ENCODE results near the gene CSF2RB.

CSF2RB gene

GRCh38 chr22:36913427-36914389 lies at the start of gene CSF2RB:
TSS of gene CSF2RB (plus strand) at chr22:36913628. CDS start at chr22:36922208, 8,580 bp downstream.
- no peak within 1 kb of the TSS for H3K4me3 ChIP-seq (ENCODE audit: low read depth, low read length)

DNA sequence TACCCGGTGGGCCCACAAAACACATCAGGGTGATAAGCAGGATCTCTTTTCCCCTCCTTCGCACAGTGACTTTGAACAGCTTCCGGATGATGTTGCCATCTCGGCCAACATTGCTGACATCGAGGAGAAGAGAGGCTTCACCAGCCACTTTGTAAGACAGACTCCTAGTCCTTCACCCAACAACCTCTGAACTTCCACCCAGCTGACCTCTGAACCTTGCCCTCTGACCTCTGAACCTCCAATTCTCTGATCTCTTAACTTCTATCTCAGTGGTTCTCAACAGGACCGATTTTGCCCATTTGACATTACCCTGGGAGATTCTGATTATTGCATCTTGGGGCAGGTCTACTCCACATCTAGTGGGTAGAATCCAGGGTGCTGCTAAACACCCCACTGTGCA lies 49.4 kb upstream of the CSF2RB start:
- Histone ChIP-seq H3K27ac (ENCODE audit: low read depth, low read length) (no peak overlapping the region), H2AFZ (ENCODE audit: low read length, unreplicated experiment) (no peak overlapping the region), H3K4me1 (ENCODE audit: control insufficient read depth, insufficient read depth, low read length, unreplicated experiment) (no peaks in the 10 kb centered on the region), H3K79me2 (ENCODE audit: control insufficient read depth, insufficient read depth, low read length, unreplicated experiment) (no peaks in the 10 kb centered on the region), H3K36me3 (ENCODE audit: insufficient read depth, low read length) (no peaks in the 10 kb centered on the region), H3K4me3 (ENCODE audit: low read depth, low read length) (no peak overlapping the region), H3K27me3 (ENCODE audit: insufficient read depth, low read length) (no peaks in the 10 kb centered on the region)

More at GRCh38 chr22:36913427-36914389, at the start of gene CSF2RB:
- Histone ChIP-seq H2AFZ (ENCODE audit: low read length, unreplicated experiment) (no peak within 1 kb of the TSS), H3K4me1 (ENCODE audit: control insufficient read depth, insufficient read depth, low read length, unreplicated experiment) (no peaks in the 10 kb centered on the region), H3K27ac (ENCODE audit: low read depth, low read length) (no peak within 1 kb of the TSS), H3K79me2 (ENCODE audit: control insufficient read depth, insufficient read depth, low read length, unreplicated experiment) (no peaks in the 10 kb centered on the region), H3K27me3 (ENCODE audit: insufficient read depth, low read length) (peaks cover 39% of the 10 kb centered on the region), H3K36me3 (ENCODE audit: insufficient read depth, low read length) (no peaks in the 10 kb centered on the region)

DNA sequence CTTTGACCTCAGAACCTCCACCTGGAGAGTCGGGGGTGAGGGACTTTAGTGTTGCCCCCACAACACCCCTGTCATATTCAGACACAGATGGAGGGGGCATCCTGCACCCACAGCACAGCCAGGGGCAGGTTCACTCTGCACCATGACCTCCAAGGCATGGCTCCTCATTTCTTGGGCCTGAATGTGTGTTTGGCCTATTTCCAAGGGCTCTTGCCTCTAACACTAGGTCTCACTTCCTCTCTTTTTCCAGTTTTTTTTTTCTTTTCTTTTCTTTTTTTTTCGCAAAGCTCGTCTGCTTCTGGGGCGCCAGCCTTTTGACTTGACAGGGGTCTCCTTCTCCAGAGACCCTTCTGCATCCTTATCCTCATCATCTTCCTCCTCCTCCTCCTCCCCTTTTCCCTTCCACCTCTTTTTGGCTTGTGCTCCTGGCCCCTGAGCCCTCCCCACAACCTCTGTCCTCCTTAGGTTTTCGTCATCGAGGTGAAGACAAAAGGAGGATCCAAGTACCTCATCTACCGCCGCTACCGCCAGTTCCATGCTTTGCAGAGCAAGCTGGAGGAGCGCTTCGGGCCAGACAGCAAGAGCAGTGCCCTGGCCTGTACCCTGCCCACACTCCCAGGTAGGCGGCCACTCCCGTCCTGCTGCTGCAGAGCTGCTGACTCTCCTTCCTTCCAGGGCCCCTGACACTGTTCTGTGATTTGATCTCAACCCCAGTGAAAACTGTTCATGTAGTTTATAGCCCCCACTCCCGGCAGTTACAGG lies 48.8 kb upstream of the CSF2RB start:
- no peak overlapping the region for H3K4me3 ChIP-seq (ENCODE audit: low read depth, low read length)

GRCh38 chr22:36865346-36865745 lies 48.1 kb upstream of the CSF2RB start:
- H3K4me3 ChIP-seq (ENCODE audit: low read depth, low read length): no peak overlapping the region
- no peak overlapping the region for H2AFZ ChIP-seq (ENCODE audit: low read length, unreplicated experiment)
- H3K27me3 ChIP-seq (ENCODE audit: insufficient read depth, low read length): peaks cover 5% of the 10 kb centered on the region; the same call in 1 of the 2 replicates
- H3K36me3 ChIP-seq (ENCODE audit: insufficient read depth, low read length): no peaks in the 10 kb centered on the region
- H3K27ac ChIP-seq (ENCODE audit: low read depth, low read length): no peak overlapping the region
- H3K79me2 ChIP-seq (ENCODE audit: control insufficient read depth, insufficient read depth, low read length, unreplicated experiment): no peaks in the 10 kb centered on the region
- H3K4me1 ChIP-seq (ENCODE audit: control insufficient read depth, insufficient read depth, low read length, unreplicated experiment): no peaks in the 10 kb centered on the region

More for the DNA sequence above, 48.8 kb upstream of the CSF2RB start:
- Histone ChIP-seq H3K79me2 (ENCODE audit: control insufficient read depth, insufficient read depth, low read length, unreplicated experiment) (no peaks in the 10 kb centered on the region), H3K27me3 (ENCODE audit: insufficient read depth, low read length) (no peaks in the 10 kb centered on the region), H3K36me3 (ENCODE audit: insufficient read depth, low read length) (no peaks in the 10 kb centered on the region), H3K4me1 (ENCODE audit: control insufficient read depth, insufficient read depth, low read length, unreplicated experiment) (no peaks in the 10 kb centered on the region), H3K27ac (ENCODE audit: low read depth, low read length) (no peak overlapping the region), H2AFZ (ENCODE audit: low read length, unreplicated experiment) (no peak overlapping the region)

- Histone ChIP-seq H3K79me2 (ENCODE audit: control insufficient read depth, insufficient read depth, low read length, unreplicated experiment) (no peaks in the 10 kb centered on the region), H3K36me3 (ENCODE audit: insufficient read depth, low read length) (no peaks in the 10 kb centered on the region), H3K27ac (ENCODE audit: low read depth, low read length) (no peak overlapping the region), H3K27me3 (ENCODE audit: insufficient read depth, low read length) (peaks cover 7% of the 10 kb centered on the region; the same call in 1 of the 2 replicates), H3K4me1 (ENCODE audit: control insufficient read depth, insufficient read depth, low read length, unreplicated experiment) (no peaks in the 10 kb centered on the region), H2AFZ (ENCODE audit: low read length, unreplicated experiment) (no peak overlapping the region), H3K4me3 (ENCODE audit: low read depth, low read length) (no peak overlapping the region)
These were observed 45.7 kb upstream of the CSF2RB start for GRCh38 chr22:36867695-36868094.

- peaks cover 7% of the 10 kb centered on the region; the same call in 1 of the 2 replicates for H3K27me3 ChIP-seq (ENCODE audit: insufficient read depth, low read length)
- H3K4me1 ChIP-seq (ENCODE audit: control insufficient read depth, insufficient read depth, low read length, unreplicated experiment): peaks cover 1% of the 10 kb centered on the region
These were observed 44.8 kb upstream of the CSF2RB start for GRCh38 chr22:36868546-36869181.

GRCh38 chr22:36870250-36870649 lies 43.2 kb upstream of the CSF2RB start:
- no peaks in the 10 kb centered on the region for H3K79me2 ChIP-seq (ENCODE audit: control insufficient read depth, insufficient read depth, low read length, unreplicated experiment)

More at GRCh38 chr22:36868546-36869181, 44.8 kb upstream of the CSF2RB start:
- H3K27ac ChIP-seq (ENCODE audit: low read depth, low read length): no peak overlapping the region
- no peak overlapping the region for H2AFZ ChIP-seq (ENCODE audit: low read length, unreplicated experiment)
- H3K4me3 ChIP-seq (ENCODE audit: low read depth, low read length): no peak overlapping the region
- no peaks in the 10 kb centered on the region for H3K36me3 ChIP-seq (ENCODE audit: insufficient read depth, low read length)
- no peaks in the 10 kb centered on the region for H3K79me2 ChIP-seq (ENCODE audit: control insufficient read depth, insufficient read depth, low read length, unreplicated experiment)

DNA sequence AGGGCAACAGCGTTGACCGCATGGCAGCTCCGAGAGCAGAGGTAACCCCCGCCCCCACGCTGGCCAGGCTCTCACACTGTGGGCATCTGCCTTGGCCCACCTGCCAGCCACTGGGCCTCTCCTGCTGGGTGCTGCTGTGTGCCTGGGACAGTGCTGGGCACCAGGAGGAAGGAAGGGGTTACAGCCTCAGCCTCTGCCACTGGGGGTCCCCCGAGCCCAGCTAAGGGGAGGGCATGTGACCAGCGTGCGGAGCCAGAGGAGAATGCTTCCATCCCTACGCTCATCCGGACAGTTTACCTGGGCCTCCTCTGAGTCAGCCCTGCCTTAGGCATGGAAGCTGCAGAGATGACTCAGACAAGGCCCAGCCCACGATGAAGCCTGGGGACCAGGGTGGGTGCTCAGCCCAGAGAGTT lies 41.8 kb upstream of the CSF2RB start:
- Histone ChIP-seq H3K36me3 (ENCODE audit: insufficient read depth, low read length) (no peaks in the 10 kb centered on the region), H3K4me3 (ENCODE audit: low read depth, low read length) (no peak overlapping the region), H3K27ac (ENCODE audit: low read depth, low read length) (no peak overlapping the region), H3K4me1 (ENCODE audit: control insufficient read depth, insufficient read depth, low read length, unreplicated experiment) (peaks cover 7% of the 10 kb centered on the region), H3K79me2 (ENCODE audit: control insufficient read depth, insufficient read depth, low read length, unreplicated experiment) (no peaks in the 10 kb centered on the region), H2AFZ (ENCODE audit: low read length, unreplicated experiment) (no peak overlapping the region), H3K27me3 (ENCODE audit: insufficient read depth, low read length) (peaks cover 7% of the 10 kb centered on the region; the same call in 1 of the 2 replicates)

More at GRCh38 chr22:36870250-36870649, 43.2 kb upstream of the CSF2RB start:
- Histone ChIP-seq H3K36me3 (ENCODE audit: insufficient read depth, low read length) (no peaks in the 10 kb centered on the region), H3K4me3 (ENCODE audit: low read depth, low read length) (no peak overlapping the region), H2AFZ (ENCODE audit: low read length, unreplicated experiment) (no peak overlapping the region), H3K27me3 (ENCODE audit: insufficient read depth, low read length) (peaks cover 7% of the 10 kb centered on the region; the same call in 1 of the 2 replicates), H3K4me1 (ENCODE audit: control insufficient read depth, insufficient read depth, low read length, unreplicated experiment) (peaks cover 7% of the 10 kb centered on the region), H3K27ac (ENCODE audit: low read depth, low read length) (no peak overlapping the region)

DNA sequence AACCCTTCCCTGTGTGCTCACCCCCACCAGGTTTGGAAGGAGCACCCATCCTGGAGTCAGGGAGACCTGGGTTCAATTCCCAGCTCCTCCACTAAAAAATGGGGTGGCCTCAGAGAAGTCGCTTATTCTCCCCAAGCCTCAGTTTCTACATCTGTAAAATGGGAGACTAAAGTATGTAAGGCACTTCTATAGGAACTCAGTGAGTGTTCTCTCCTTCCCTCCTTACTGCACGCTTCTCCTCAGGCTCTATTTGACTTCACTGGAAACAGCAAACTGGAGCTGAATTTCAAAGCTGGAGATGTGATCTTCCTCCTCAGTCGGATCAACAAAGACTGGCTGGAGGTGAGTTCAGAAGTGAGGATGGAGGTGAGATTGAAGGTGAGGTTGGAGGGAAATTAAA lies 41.3 kb upstream of the CSF2RB start:
- Histone ChIP-seq H3K27ac (ENCODE audit: low read depth, low read length) (no peak overlapping the region), H3K79me2 (ENCODE audit: control insufficient read depth, insufficient read depth, low read length, unreplicated experiment) (no peaks in the 10 kb centered on the region), H3K27me3 (ENCODE audit: insufficient read depth, low read length) (peaks cover 7% of the 10 kb centered on the region; the same call in 1 of the 2 replicates), H3K4me1 (ENCODE audit: control insufficient read depth, insufficient read depth, low read length, unreplicated experiment) (peaks cover 7% of the 10 kb centered on the region), H2AFZ (ENCODE audit: low read length, unreplicated experiment) (no peak overlapping the region), H3K4me3 (ENCODE audit: low read depth, low read length) (no peak overlapping the region), H3K36me3 (ENCODE audit: insufficient read depth, low read length) (no peaks in the 10 kb centered on the region)

GRCh38 chr22:36872866-36873498 lies 40.4 kb upstream of the CSF2RB start:
- H3K4me1 ChIP-seq (ENCODE audit: control insufficient read depth, insufficient read depth, low read length, unreplicated experiment): peaks cover 7% of the 10 kb centered on the region
- H2AFZ ChIP-seq (ENCODE audit: low read length, unreplicated experiment): no peak overlapping the region
- H3K27ac ChIP-seq (ENCODE audit: low read depth, low read length): no peak overlapping the region
- peaks cover 8% of the 10 kb centered on the region for H3K27me3 ChIP-seq (ENCODE audit: insufficient read depth, low read length)
- no peaks in the 10 kb centered on the region for H3K79me2 ChIP-seq (ENCODE audit: control insufficient read depth, insufficient read depth, low read length, unreplicated experiment)
- no peaks in the 10 kb centered on the region for H3K36me3 ChIP-seq (ENCODE audit: insufficient read depth, low read length)
- no peak overlapping the region for H3K4me3 ChIP-seq (ENCODE audit: low read depth, low read length)
